CD4-positive, alpha-beta T cell (primary cell): ENCODE measurements around the gene ACADS. TPM values are rescaled to one million over a fixed set of nuclear protein-coding genes. Genes with fewer than 3 reads are reported as not detected.

Experiments
- ATAC-seq: fragments of 200-7000 bp; cut with Tn5 transposase; one replicate; pipeline ENCODE4 v1.10.0; 2022; ENCODE audit warnings: mild to moderate bottlenecking; ENCODE audit not compliant: poor library complexity
- CTCF ChIA-PET: fragments of 350-600 bp; sonication (Branson Sonifier 250); formaldehyde crosslinking; loops from one replicate; lab custom pipeline; 2021; ENCODE audit warnings: antibody characterized with exemption, inconsistent platforms; lab: Charles Lee
- POLR2A ChIA-PET: fragments of 350-600 bp; sonication (Branson Sonifier 250); formaldehyde crosslinking; loops from one replicate; lab custom pipeline; 2021; ENCODE audit warnings: antibody characterized with exemption, inconsistent platforms; lab: Charles Lee
- DNase-seq, 14 experiments: peaks; one replicate each; pipeline ENCODE4 v3.0.0-alpha.2; 2013 to 2020; ENCODE audit warnings: mixed read lengths in 2 of 14
- H3K27ac ChIP-seq, 2 donors: one replicate each; pipeline versions ENCODE4 v1.5.1 to v1.7.0; 2013; ENCODE audit warnings: low read length in 2 of 2, low read depth in 1 of 2, mild to moderate bottlenecking in 1 of 2
- H3K27me3 ChIP-seq, 2 experiments: 1 replicate in 1 of 2; 2 replicates in 1 of 2; pipeline versions ENCODE4 v1.6.1 to v1.7.0; 2013; ENCODE audit warnings: low read length in 2 of 2, control low read depth in 1 of 2, mild to moderate bottlenecking in 1 of 2, moderate library complexity in 1 of 2; ENCODE audit not compliant: insufficient read depth in 2 of 2, control insufficient read depth in 1 of 2
- H3K36me3 ChIP-seq: one replicate; pipeline ENCODE4 v1.6.1; 2013; ENCODE audit warnings: low read length, control low read depth; ENCODE audit not compliant: insufficient read depth
- H3K4me1 ChIP-seq: one replicate; pipeline ENCODE4 v1.6.1; 2013; ENCODE audit warnings: low read length, control low read depth; ENCODE audit not compliant: insufficient read depth
- H3K4me3 ChIP-seq: one replicate; pipeline ENCODE4 v1.5.1; 2013; ENCODE audit warnings: mild to moderate bottlenecking, low read length, moderate library complexity
- H3K9me3 ChIP-seq, 2 experiments: 1 replicate in 1 of 2; 2 replicates in 1 of 2; pipeline versions ENCODE4 v1.6.1 to v1.7.0; 2013; ENCODE audit warnings: low read length in 2 of 2, mild to moderate bottlenecking in 2 of 2, control low read depth in 1 of 2, moderate library complexity in 1 of 2; ENCODE audit not compliant: control insufficient read depth in 1 of 2, insufficient read depth in 1 of 2
- H3K27ac Mint-ChIP-seq: one replicate; pipeline ENCODE4 v1.8.0; 2020; ENCODE audit warnings: mixed read lengths
- H3K27me3 Mint-ChIP-seq: one replicate; pipeline ENCODE4 v1.8.0; 2021; ENCODE audit warnings: mixed read lengths
- H3K36me3 Mint-ChIP-seq: one replicate; pipeline ENCODE4 v1.8.0; 2021; ENCODE audit warnings: low read depth, mixed read lengths
- H3K4me1 Mint-ChIP-seq: one replicate; pipeline ENCODE4 v1.8.0; 2021; ENCODE audit warnings: low read depth, mixed read lengths
- H3K4me3 Mint-ChIP-seq: one replicate; pipeline ENCODE4 v1.8.0; 2020; ENCODE audit warnings: mild to moderate bottlenecking, mixed read lengths
- H3K9me3 Mint-ChIP-seq: one replicate; pipeline ENCODE4 v1.8.0; 2020; ENCODE audit warnings: mixed read lengths
- CTCF ChIP-seq: fragments of 200-600 bp; IDR thresholded peaks from one replicate; pipeline ENCODE4 v1.8.0; 2022; ENCODE audit warnings: antibody characterized with exemption, mild to moderate bottlenecking
- intact Hi-C, 2 experiments: fragments of 100-400 bp; cut with DNase I in 1 of 2; cut with micrococcal nuclease in 1 of 2; formaldehyde crosslinking; loops; one replicate each; pipeline versions ENCODE4 v1.15.1 to v1.9.0; 2023 to 2025; cut with DNase I, micrococcal nuclease
- total RNA-seq, 174 experiments: library from RNA in 2 of 174; stranded (reverse) in 2 of 174; gene quantifications; one replicate each; pipeline ENCODE4 v1.2.3 and lab custom pipeline; 2021 to 2026

Gene ACADS
- total RNA-seq, 2 experiments from 2014 or later: 8.9 to 9.2 TPM

DNA sequence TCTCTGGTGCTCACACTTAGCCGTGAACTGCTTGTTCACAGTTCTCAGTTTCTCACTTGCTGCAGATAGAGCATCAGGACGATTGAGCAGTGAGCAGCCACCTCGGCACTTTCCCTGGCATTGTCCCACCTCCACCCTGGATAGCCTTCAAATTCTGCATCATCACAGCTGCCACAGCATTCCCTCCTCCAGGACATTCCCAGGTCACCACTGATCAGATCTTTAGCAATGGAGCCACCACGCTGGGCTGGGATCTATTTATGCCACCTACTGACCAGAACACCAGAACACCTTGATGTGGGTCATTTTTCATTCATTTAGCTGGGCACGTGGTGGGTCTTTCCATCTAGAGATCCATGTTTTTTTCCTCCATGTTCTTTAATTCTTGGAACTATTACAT is 23.6 kb downstream of the ACADS start:
- no peak for TF ChIP-seq CTCF
- H3K27me3 Mint-ChIP-seq: peaks cover 5% of the 10 kb centered on the region
- intact Hi-C loops: no loop called here
- H3K4me1 Mint-ChIP-seq: no peaks in the 10 kb centered on the region
- no peaks in the 10 kb centered on the region for H3K36me3 ChIP-seq
- no peaks in the 10 kb centered on the region for H3K4me1 ChIP-seq
- H3K9me3 ChIP-seq: peaks cover 0 to 5% of the 10 kb centered on the region in 2 experiments
- H3K27ac Mint-ChIP-seq: no peak overlapping the region
- DNase-seq (no peak), ATAC-seq (no peak)
- H3K4me3 Mint-ChIP-seq: no peak overlapping the region
- H3K36me3 Mint-ChIP-seq: no peaks in the 10 kb centered on the region
- CTCF ChIA-PET: no interaction called here
- H3K27ac ChIP-seq: no peak overlapping the region
- H3K4me3 ChIP-seq: no peak overlapping the region
- no peaks in the 10 kb centered on the region for H3K9me3 Mint-ChIP-seq
- POLR2A ChIA-PET: no interaction called here
- H3K27me3 ChIP-seq: no peaks in the 10 kb centered on the region

DNA sequence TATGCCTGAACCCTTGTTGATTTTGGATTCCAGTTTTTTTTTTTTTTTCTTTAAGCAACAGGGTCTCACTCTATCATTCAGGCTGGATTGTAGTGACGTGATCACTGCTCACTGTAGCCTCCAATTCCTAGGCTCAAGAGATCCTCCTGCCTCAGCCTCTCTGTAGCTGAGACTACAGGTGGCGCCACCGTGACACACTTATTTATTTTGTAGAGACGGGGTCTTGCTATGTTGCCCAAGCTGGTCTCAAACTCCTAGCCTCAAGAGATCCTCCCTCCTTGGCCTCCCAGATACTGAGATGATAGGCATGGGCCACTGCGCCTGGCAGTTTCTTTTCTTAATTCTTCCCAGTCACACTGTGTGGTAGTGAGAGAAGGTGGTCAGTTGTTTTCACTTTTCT is 25.2 kb downstream of the ACADS start:
- H3K4me1 ChIP-seq: no peaks in the 10 kb centered on the region
- Mint-ChIP-seq H3K4me1 (no peaks in the 10 kb centered on the region), H3K27ac (no peak overlapping the region), H3K9me3 (peaks cover 4% of the 10 kb centered on the region), H3K4me3 (no peak overlapping the region), H3K36me3 (no peaks in the 10 kb centered on the region), H3K27me3 (peaks cover 5% of the 10 kb centered on the region)
- ChIA-PET POLR2A (no interaction called here), CTCF (no interaction called here)
- H3K4me3 ChIP-seq: no peak overlapping the region
- ATAC-seq (no peak), DNase-seq (no peak)
- no peak for TF ChIP-seq CTCF
- no peaks in the 10 kb centered on the region for H3K36me3 ChIP-seq
- H3K9me3 ChIP-seq: peaks cover 12 to 13% of the 10 kb centered on the region in 2 experiments
- no peaks in the 10 kb centered on the region for H3K27me3 ChIP-seq
- H3K27ac ChIP-seq: no peak overlapping the region
- intact Hi-C loops: no loop called here

DNA sequence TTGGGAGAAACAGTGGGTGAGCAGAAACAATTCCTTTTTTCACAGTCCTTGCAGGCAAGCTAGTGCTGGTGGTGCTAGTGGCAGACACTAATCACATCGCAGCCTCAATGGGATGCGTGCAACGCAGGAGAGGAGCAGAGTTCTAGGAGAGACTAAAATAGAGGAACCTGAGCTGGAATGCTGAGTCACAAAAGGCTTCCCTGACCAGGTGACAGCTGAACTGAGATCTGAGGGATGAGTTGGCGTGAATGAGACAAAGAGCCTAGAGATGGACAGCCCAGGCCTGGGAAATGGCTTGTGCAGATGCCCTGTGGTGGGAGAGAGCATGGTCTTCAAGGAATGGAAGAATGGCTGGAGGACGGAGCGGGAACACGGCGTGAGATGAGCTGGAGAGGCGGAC is 25.8 kb downstream of the ACADS start:
- Mint-ChIP-seq H3K27me3 (peaks cover 5% of the 10 kb centered on the region), H3K27ac (no peak overlapping the region), H3K36me3 (no peaks in the 10 kb centered on the region), H3K4me3 (no peak overlapping the region), H3K4me1 (no peaks in the 10 kb centered on the region), H3K9me3 (peaks cover 4% of the 10 kb centered on the region)
- H3K27me3 ChIP-seq: no peaks in the 10 kb centered on the region
- no peak for DNase-seq
- no peaks in the 10 kb centered on the region for H3K4me1 ChIP-seq
- H3K4me3 ChIP-seq: no peak overlapping the region
- no peaks in the 10 kb centered on the region for H3K36me3 ChIP-seq
- intact Hi-C loops: no loop called here
- H3K9me3 ChIP-seq: peaks cover 12 to 14% of the 10 kb centered on the region in 2 experiments
- ATAC-seq: no peak
- ChIA-PET CTCF (no interaction called here), POLR2A (no interaction called here)
- no peak for TF ChIP-seq CTCF
- no peak overlapping the region for H3K27ac ChIP-seq
